ENCODE data around the gene RGS10. TPM values are rescaled to one million over a fixed set of nuclear protein-coding genes. Genes with fewer than 3 reads are reported as not detected.
A peak's percentile ranks its signal among the peaks of the same experiment; 100 is the strongest.

The RGS10 gene
- total and polyA plus RNA-seq, 9 of the 15 experiments (the other 6 are each of a cell fraction or from before 2014, with no cell fraction given), result 31.9 to 123 (median 62.1) TPM

- TF ChIP-seq CCAR2 (IDR thresholded peaks at IDR 0.05; ENCODE audit: low read depth, low read length) (no peak), POLR2G (IDR thresholded peaks at IDR 0.05; ENCODE audit: low read depth, low read length) (peak; percentile 92), E2F3 (CRISPR knock-in tag; IDR thresholded peaks at IDR 0.05) (no peak), DNMT1 (IDR thresholded peaks at IDR 0.05) (no peak), HDAC2 (IDR thresholded peaks at IDR 0.05) (no peak), MTF1 (CRISPR knock-in tag; IDR thresholded peaks at IDR 0.05; ENCODE audit: borderline replicate concordance) (no peak), SAFB2 (IDR thresholded peaks at IDR 0.05; ENCODE audit: borderline replicate concordance, low read depth, low read length, severe bottlenecking) (no peak), SLC30A9 (CRISPR knock-in tag; IDR thresholded peaks at IDR 0.05) (no peak), ZBTB17 (CRISPR knock-in tag; IDR thresholded peaks at IDR 0.05) (no peak), FOXA3 (CRISPR knock-in tag; conservative IDR thresholded peaks at IDR 0.05 in 1 of 2, IDR thresholded peaks at IDR 0.05 in 1 of 2) (no peak), LCOR (CRISPR knock-in tag; IDR thresholded peaks at IDR 0.05) (no peak), ZNF77 (CRISPR knock-in tag; IDR thresholded peaks at IDR 0.05) (no peak), TAF15 (IDR thresholded peaks at IDR 0.05; ENCODE audit: low read depth, low read length) (no peak), TBP (optimal IDR thresholded peaks at IDR 0.05; ENCODE audit: low read depth, low read length) (peak; percentile 78), PTBP1 (IDR thresholded peaks at IDR 0.05; ENCODE audit: low read depth, low read length) (no peak), ZNF589 (CRISPR knock-in tag; IDR thresholded peaks at IDR 0.05; ENCODE audit: low read depth) (no peak), ZNF316 (IDR thresholded peaks at IDR 0.05) (no peak), SNIP1 (IDR thresholded peaks at IDR 0.05; ENCODE audit: low read depth) (no peak), BRD9 (IDR thresholded peaks at IDR 0.05; ENCODE audit: low read depth, partially characterized antibody) (no peak), PHF20 (IDR thresholded peaks at IDR 0.05; ENCODE audit: partially characterized antibody) (peak; percentile 22), MITF (IDR thresholded peaks at IDR 0.05) (no peak)
- TF ChIP-seq, protein P1, sequence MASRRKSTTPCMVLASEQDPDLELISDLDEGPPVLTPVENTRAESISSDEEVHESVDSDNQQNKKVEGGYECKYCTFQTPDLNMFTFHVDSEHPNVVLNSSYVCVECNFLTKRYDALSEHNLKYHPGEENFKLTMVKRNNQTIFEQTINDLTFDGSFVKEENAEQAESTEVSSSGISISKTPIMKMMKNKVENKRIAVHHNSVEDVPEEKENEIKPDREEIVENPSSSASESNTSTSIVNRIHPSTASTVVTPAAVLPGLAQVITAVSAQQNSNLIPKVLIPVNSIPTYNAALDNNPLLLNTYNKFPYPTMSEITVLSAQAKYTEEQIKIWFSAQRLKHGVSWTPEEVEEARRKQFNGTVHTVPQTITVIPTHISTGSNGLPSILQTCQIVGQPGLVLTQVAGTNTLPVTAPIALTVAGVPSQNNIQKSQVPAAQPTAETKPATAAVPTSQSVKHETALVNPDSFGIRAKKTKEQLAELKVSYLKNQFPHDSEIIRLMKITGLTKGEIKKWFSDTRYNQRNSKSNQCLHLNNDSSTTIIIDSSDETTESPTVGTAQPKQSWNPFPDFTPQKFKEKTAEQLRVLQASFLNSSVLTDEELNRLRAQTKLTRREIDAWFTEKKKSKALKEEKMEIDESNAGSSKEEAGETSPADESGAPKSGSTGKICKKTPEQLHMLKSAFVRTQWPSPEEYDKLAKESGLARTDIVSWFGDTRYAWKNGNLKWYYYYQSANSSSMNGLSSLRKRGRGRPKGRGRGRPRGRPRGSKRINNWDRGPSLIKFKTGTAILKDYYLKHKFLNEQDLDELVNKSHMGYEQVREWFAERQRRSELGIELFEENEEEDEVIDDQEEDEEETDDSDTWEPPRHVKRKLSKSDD (conservative IDR thresholded peaks at IDR 0.05; ENCODE audit: low read length), result no peak
- TF ChIP-seq, protein P2, sequence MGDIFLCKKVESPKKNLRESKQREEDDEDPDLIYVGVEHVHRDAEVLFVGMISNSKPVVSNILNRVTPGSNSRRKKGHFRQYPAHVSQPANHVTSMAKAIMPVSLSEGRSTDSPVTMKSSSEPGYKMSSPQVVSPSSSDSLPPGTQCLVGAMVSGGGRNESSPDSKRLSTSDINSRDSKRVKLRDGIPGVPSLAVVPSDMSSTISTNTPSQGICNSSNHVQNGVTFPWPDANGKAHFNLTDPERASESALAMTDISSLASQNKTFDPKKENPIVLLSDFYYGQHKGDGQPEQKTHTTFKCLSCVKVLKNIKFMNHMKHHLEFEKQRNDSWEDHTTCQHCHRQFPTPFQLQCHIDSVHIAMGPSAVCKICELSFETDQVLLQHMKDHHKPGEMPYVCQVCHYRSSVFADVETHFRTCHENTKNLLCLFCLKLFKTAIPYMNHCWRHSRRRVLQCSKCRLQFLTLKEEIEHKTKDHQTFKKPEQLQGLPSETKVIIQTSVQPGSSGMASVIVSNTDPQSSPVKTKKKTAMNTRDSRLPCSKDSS (IDR thresholded peaks at IDR 0.05; ENCODE audit: low read depth, partially characterized antibody), result no peak
Observed at GRCh38 chr10:119542357-119542987, at the start of gene RGS10 (continued).
